Retinal pigment epithelial cell (primary cell): Measurements from ENCODE around the gene FASTKD1.

Experiments
- DNase-seq: peaks from one replicate; pipeline ENCODE4 v3.0.0-alpha.2; 2010; ENCODE audit warnings: low read depth
- H3K4me3 ChIP-seq: 2 replicates; pipeline ENCODE4 v1.5.1; 2011; ENCODE audit warnings: mild to moderate bottlenecking, low read length, control low read depth, moderate library complexity
- CTCF ChIP-seq: conservative IDR thresholded peaks from 2 replicates; pipeline ENCODE4 v1.5.1; 2011; ENCODE audit warnings: low read depth, low read length, control low read depth, inconsistent platforms

FASTKD1 gene

GRCh38 chr2:169504651-169505050 is 69.0 kb downstream of the FASTKD1 start:
- DNase-seq = no peak
- no peak for TF ChIP-seq CTCF

DNA sequence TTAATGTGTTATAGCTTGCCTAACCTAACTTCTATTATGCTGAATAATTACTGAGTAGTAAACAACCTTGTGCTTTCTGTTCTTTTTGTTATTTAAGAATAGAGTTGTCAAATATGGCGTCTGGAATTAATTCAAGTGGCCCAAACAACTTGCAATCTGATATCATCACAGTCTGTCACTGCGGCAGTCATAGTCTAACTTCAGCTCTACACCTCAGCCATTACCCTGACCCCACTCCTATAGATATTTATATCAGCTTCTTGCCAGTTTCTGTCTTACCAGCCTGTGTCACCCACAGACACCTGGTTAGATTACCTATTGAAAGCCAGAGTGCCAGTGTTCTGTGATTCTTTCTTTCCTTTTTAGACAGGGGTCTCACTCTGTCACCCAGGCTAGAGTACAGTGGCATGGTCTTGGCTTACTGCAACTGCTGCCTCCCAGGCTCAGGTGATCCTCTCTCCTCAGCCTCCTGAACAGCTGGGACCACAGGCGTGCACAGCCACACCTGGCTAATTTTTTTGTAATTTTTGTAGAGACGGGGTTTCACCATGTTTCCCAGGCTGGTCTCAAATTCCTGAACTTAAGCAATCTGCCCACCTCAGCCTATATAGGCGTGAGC is 78.2 kb downstream of the FASTKD1 start:
- TF ChIP-seq CTCF = no peak
- DNase-seq = no peak
- H3K4me3 ChIP-seq = no peak overlapping the region

More at GRCh38 chr2:169504651-169505050, 69.0 kb downstream of the FASTKD1 start:
- H3K4me3 ChIP-seq = no peak overlapping the region

- no peak for DNase-seq
- TF ChIP-seq CTCF = no peak
- no peak overlapping the region for H3K4me3 ChIP-seq
Observed at GRCh38 chr2:169493360-169493759, 80.3 kb downstream of the FASTKD1 start.

DNA sequence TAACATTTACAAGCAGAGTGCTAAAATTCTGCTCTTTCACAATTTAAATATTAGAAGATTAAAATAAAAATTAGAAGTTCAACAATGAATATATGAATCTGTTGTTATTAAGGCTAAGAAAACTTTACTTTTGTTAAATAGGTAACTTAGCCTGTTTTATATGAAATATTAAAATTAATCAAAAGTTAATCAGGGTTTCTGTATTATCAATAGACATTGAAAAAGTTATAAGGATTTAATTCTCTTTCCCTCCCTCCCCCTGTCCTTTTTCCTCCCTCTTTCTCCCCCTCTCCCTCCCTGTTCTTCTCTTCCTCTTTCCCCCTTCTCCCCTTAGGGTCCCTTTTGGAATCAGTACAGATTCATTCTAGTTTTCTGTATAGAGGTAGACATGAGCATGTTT is 82.3 kb downstream of the FASTKD1 start:
- no peak overlapping the region for H3K4me3 ChIP-seq
- DNase-seq = no peak
- TF ChIP-seq CTCF = no peak

DNA sequence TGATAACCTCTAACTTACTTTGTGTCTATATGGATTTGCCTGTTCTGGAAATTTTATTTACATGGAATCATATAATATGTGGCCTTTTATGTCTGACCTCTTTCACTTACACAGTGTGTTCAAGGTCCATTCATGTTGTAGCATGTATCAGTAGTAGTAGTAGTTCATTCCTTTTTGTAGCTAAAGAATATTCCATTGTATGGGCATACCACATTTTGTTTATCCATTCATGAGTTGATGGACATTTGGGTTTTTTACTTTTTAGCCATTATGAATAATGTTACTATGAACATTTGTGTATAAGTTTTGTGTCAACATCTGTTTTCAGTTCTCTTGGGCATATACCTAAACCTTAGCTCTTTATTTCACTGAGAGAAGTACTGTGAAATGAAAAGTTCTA is 82.8 kb downstream of the FASTKD1 start:
- no peak for DNase-seq
- H3K4me3 ChIP-seq = no peak overlapping the region
- no peak for TF ChIP-seq CTCF

GRCh38 chr2:169486487-169486886 is 87.2 kb downstream of the FASTKD1 start:
- TF ChIP-seq CTCF = no peak
- no peak for DNase-seq
- no peak overlapping the region for H3K4me3 ChIP-seq

DNA sequence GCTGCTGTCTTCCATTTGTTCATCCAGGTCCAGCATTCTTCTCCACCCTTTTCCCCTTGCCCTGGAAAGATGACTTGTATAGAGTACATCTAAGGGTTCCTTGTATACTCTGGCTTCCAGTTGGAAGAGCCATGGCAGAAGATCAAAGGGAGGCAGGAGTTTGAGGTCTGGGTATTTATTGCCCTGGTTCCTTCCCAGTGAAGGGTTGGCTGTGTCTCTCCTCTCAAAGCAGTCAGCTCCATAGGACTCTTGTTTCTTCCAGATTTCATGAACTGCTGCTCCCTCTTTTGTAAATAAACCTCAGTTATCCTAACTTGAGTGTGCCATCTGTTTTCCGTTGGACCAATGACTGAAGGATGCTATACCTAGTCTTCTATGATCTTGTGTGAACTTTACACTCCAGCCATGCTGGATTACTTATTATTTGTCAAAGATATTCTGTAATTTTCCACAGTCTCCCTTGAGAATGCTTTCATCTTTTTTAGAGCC is 88.0 kb downstream of the FASTKD1 start:
- DNase-seq = no peak
- no peak for TF ChIP-seq CTCF
- H3K4me3 ChIP-seq = no peak overlapping the region
